ENCODE measurements around the gene SPATS2.
"Not testable (repeated sequence)": the region's sequence is repeated elsewhere in the genome, so short reads cannot be mapped to it uniquely, and the experiment has no call there.

Gene SPATS2

DNA sequence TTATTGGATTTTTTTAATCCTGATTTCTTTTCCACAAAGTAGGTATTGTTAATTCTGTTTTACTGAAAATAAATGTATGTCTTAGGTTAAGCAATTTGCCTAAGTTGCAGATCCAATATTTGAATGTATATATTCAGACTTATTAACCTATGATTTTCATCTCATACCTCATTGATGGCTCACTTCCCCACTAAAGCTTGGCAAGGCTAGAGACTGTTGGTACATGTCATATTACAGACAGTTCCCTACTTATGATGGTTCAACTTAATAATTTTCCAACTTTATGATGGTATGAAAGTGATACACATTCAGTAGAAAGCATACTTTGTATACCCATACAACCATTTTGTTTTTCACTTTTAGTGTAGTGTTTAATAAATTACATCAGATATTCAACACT, 138.4 kb downstream of the SPATS2 start:
- Mint-ChIP-seq H3K9me3 (no peaks in the 10 kb centered on the region), H3K27me3 (no peaks in the 10 kb centered on the region), H3K36me3 (ENCODE audit: insufficient read depth) (peaks cover 4% of the 10 kb centered on the region), H3K27ac (ENCODE audit: low read depth) (no peak overlapping the region), H3K4me3 (no peak overlapping the region), H3K4me1 (no peaks in the 10 kb centered on the region)
- no peak for ATAC-seq (replicated peaks; ENCODE audit: extremely low read depth, poor library complexity, severe bottlenecking)
- DNase-seq (ENCODE audit: low spot score in 2 of 2): no peak

DNA sequence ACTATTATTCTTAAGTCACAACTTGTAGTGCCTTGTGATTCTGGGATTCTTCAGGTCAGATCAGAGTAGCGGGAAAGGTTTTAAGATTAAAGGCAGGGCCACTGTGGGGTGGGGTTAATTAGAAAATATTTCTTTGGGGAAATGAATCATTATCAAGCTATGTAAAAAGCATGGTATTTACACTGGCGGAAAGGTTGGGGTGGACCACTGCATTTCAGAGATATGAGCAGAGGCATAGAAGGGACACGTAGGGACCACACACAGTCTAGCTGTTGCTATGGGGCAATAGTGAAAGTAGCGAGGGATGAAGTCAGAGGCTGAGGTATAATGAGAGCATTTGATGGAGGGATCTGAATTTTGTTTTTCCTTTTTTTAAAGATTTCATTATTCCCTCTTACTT, 139.9 kb downstream of the SPATS2 start:
- no peaks in the 10 kb centered on the region for H3K27me3 Mint-ChIP-seq
- DNase-seq (ENCODE audit: low spot score in 2 of 2) (no peak), ATAC-seq (replicated peaks; ENCODE audit: extremely low read depth, poor library complexity, severe bottlenecking) (no peak)
- H3K4me3 Mint-ChIP-seq: no peak overlapping the region
- no peaks in the 10 kb centered on the region for H3K9me3 Mint-ChIP-seq
- peaks cover 4% of the 10 kb centered on the region for H3K36me3 Mint-ChIP-seq (ENCODE audit: insufficient read depth)
- no peak overlapping the region for H3K27ac Mint-ChIP-seq (ENCODE audit: low read depth)
- no peaks in the 10 kb centered on the region for H3K4me1 Mint-ChIP-seq

DNA sequence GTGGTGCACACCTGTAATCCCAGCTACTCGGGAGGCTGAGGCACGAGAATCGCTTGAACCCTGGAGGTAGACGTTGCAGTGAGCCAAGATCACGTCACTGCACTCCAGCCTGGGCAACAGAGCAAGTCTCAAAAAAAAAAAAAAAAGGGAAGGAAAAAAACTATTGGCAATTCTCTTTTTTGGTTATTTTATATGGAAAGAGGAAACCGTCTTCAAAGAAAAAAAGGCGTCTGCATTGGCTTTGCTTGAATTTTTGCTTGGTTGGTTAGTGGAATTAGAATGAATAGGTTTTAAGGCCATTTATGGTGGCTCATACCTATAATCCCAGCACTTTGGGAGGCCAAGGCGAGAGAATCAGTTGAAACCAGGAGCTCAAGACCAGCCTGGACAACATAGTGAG, 142.4 kb downstream of the SPATS2 start:
- H3K9me3 Mint-ChIP-seq; H3K4me3 Mint-ChIP-seq; H3K4me1 Mint-ChIP-seq; H3K36me3 Mint-ChIP-seq (ENCODE audit: insufficient read depth); H3K27ac Mint-ChIP-seq (ENCODE audit: low read depth); DNase-seq (ENCODE audit: low spot score in 2 of 2); ATAC-seq (replicated peaks; ENCODE audit: extremely low read depth, poor library complexity, severe bottlenecking); H3K27me3 Mint-ChIP-seq: not testable (repeated sequence)

DNA sequence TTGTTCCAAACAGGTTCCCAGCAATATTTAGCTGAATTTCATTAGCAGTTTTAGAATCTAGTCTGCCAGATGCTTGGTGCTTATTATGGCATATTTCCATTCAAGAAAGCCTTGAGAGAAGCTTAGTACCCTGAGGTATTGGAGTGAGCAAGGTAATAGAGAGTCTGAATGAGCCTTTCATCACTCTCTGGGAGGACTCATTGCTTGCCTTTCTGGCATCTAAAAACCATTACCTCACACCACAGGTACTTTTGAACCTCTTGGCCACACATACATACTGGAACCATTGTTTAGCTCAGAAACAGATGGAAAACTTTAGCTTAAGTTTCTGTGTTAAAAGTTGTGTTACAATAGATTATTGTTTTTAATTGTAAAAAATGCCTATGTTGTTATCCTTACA, 144.1 kb downstream of the SPATS2 start:
- Mint-ChIP-seq H3K27me3 (no peaks in the 10 kb centered on the region), H3K36me3 (ENCODE audit: insufficient read depth) (peaks cover 3% of the 10 kb centered on the region), H3K9me3 (no peaks in the 10 kb centered on the region), H3K4me1 (no peaks in the 10 kb centered on the region), H3K27ac (ENCODE audit: low read depth) (no peak overlapping the region), H3K4me3 (no peak overlapping the region)
- ATAC-seq (replicated peaks; ENCODE audit: extremely low read depth, poor library complexity, severe bottlenecking): no peak
- DNase-seq (ENCODE audit: low spot score in 2 of 2): no peak

DNA sequence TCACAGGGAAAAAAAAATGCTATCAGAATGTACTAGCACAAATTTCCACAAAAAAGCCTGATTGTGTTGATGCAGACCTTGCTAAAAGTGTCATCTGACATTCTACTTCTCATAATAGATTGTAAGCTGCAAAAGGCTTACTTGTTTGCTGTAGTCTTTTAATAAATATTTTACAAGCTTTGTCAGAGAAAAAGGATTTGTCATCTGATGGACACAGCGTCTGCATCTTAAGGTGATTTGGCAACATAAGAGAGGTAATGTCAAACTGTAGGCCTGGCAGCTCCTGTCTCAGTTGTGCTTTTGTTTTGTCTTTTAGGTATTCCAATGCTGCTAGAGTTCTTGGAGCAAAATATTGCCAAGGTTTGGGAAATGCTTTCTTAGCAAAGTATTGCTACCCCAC, 145.3 kb downstream of the SPATS2 start:
- Mint-ChIP-seq H3K4me1 (no peaks in the 10 kb centered on the region), H3K36me3 (ENCODE audit: insufficient read depth) (peaks cover 3% of the 10 kb centered on the region), H3K9me3 (no peaks in the 10 kb centered on the region), H3K27me3 (no peaks in the 10 kb centered on the region), H3K27ac (ENCODE audit: low read depth) (no peak overlapping the region), H3K4me3 (no peak overlapping the region)
- DNase-seq (ENCODE audit: low spot score in 2 of 2): no peak
- ATAC-seq (replicated peaks; ENCODE audit: extremely low read depth, poor library complexity, severe bottlenecking): no peak

DNA sequence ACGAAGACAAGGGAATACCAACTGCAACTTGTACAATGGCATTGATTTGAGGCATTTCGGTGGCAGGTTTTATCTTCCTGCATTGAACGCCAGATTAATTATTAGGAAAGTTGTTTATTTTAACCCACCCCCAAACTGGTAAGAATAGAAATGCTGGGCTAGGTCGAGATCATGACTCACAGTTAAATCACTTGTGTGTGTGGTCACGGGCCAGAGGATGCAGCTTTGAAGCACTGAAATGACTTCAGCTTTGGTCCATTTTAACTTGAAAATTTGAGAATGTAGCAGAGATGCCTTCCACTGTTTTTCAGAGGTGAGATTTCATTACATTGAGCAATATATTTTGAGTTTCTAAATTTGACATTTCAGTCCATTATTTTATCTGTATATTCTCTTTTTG, 148.0 kb downstream of the SPATS2 start:
- H3K4me1 Mint-ChIP-seq: no peaks in the 10 kb centered on the region
- DNase-seq (ENCODE audit: low spot score in 2 of 2) (no peak), ATAC-seq (replicated peaks; ENCODE audit: extremely low read depth, poor library complexity, severe bottlenecking) (no peak)
- no peak overlapping the region for H3K27ac Mint-ChIP-seq (ENCODE audit: low read depth)
- H3K27me3 Mint-ChIP-seq: no peaks in the 10 kb centered on the region
- no peaks in the 10 kb centered on the region for H3K9me3 Mint-ChIP-seq
- H3K36me3 Mint-ChIP-seq (ENCODE audit: insufficient read depth): peaks cover 4% of the 10 kb centered on the region
- H3K4me3 Mint-ChIP-seq: no peak overlapping the region

DNA sequence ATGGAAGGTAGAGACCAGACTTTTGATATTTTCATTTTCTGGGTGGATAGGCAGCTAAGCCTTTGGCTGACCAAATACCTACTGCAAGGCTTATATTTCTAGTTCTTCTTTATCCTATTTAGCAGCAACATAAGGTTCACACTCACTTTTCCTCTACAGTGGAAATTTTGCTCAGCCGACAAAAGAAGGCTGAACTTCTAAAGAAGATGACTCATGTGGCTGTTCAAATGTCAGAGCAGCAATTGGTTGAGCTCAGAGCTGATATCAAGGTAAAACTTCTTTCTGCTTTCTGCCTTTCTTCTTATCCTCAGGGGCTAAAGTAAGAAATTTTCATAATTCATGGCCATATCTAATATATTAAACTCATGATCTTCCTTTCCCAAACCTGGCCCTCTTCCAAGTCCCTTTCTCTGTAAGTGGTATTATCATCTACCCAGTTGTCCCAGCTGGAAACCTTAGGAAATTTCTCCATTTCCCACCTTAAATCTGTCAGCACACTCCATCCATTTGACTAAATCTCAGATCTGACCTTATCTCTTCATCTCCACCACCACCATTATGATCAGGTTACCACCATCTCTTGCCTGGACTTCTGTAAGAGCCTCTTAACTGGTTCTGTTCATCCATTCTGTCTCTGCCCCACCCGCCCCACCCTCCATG, 151.8 kb downstream of the SPATS2 start:
- DNase-seq (ENCODE audit: low spot score in 2 of 2) (no peak), ATAC-seq (replicated peaks; ENCODE audit: extremely low read depth, poor library complexity, severe bottlenecking) (no peak)
- no peaks in the 10 kb centered on the region for H3K27me3 Mint-ChIP-seq
- peaks cover 4% of the 10 kb centered on the region for H3K36me3 Mint-ChIP-seq (ENCODE audit: insufficient read depth)
- no peaks in the 10 kb centered on the region for H3K4me1 Mint-ChIP-seq
- H3K9me3 Mint-ChIP-seq: no peaks in the 10 kb centered on the region
- no peak overlapping the region for H3K27ac Mint-ChIP-seq (ENCODE audit: low read depth)
- H3K4me3 Mint-ChIP-seq: no peak overlapping the region

DNA sequence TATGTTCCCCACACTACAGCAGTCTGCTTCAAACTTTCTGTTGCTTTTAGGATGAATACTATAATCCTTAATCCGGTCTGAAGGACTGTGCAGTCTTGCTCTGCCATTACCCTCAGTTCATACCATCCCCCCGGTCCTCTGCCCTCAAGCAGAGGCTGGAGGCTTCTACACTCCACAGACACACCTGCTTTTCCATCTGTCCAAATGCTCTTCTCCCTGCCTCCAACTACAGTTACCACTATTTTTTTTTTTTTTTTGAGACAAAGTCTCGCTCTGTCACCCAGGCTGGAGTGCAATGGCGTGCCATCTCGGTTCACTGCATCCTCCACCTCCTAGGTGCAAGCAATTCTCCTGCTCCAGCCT, 152.3 kb downstream of the SPATS2 start:
- ATAC-seq (replicated peaks; ENCODE audit: extremely low read depth, poor library complexity, severe bottlenecking) (no peak), DNase-seq (ENCODE audit: low spot score in 2 of 2) (no peak)
- no peaks in the 10 kb centered on the region for H3K4me1 Mint-ChIP-seq
- H3K27me3 Mint-ChIP-seq: no peaks in the 10 kb centered on the region
- H3K9me3 Mint-ChIP-seq: no peaks in the 10 kb centered on the region
- H3K36me3 Mint-ChIP-seq (ENCODE audit: insufficient read depth): peaks cover 4% of the 10 kb centered on the region
- no peak overlapping the region for H3K4me3 Mint-ChIP-seq
- H3K27ac Mint-ChIP-seq (ENCODE audit: low read depth): no peak overlapping the region

DNA sequence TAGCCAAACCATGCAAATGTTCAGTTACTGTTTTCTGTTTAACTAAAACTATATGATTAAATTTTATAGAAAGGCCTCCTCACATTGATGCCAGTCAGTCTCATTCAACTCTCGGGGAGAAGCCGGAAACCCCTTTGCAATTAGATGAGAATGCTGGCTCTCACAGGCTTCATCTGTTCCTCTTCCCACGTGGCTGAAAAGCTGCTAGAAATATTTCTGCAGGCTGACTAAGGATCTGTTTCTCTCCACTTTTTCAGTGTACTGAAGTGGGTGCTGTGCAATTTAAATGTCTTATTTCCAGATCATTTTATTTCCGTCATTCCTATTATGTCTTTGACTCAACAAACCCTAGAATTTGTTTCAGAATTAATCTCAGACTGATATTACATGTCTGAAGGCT, 154.1 kb downstream of the SPATS2 start:
- Mint-ChIP-seq H3K27me3 (no peaks in the 10 kb centered on the region), H3K4me1 (no peaks in the 10 kb centered on the region), H3K4me3 (no peak overlapping the region), H3K36me3 (ENCODE audit: insufficient read depth) (peaks cover 4% of the 10 kb centered on the region), H3K9me3 (no peaks in the 10 kb centered on the region), H3K27ac (ENCODE audit: low read depth) (no peak overlapping the region)
- DNase-seq (ENCODE audit: low spot score in 2 of 2) (no peak), ATAC-seq (replicated peaks; ENCODE audit: extremely low read depth, poor library complexity, severe bottlenecking) (no peak)

DNA sequence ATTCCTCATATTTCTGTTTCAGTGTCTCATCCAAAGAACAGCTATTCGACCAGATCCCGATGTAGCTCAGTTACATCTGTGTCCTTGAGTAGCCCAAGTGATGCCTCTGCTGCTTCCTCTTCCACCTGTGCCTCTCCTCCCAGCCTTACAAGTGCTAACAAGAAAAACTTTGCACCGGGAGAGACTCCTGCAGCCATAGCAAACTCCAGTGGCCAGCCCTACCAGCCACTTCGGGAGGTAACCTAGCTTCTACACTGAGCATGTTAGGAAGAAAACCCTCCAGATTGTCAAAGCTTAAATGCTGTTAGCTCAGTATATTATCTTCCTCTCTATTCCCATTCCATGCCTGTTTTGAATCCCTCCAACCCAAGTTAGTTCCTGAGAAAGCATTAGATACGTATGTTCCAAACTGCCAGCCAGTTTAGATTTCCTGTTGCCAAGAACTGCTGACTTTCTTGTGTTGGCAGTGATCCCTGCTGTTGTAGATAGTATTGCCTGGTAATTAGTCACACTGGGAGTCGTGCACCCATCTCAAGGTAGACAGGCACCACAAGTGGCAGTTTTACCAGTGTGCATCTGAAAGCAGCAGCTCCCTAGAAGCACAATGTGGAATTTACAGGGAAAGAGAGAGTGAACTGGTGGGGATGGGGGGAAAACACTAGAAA, 157.5 kb downstream of the SPATS2 start:
- Mint-ChIP-seq H3K4me3 (no peak overlapping the region), H3K27me3 (no peaks in the 10 kb centered on the region), H3K27ac (ENCODE audit: low read depth) (no peak overlapping the region), H3K36me3 (ENCODE audit: insufficient read depth) (peaks cover under 1% of the 10 kb centered on the region), H3K4me1 (no peaks in the 10 kb centered on the region), H3K9me3 (no peaks in the 10 kb centered on the region)
- no peak for ATAC-seq (replicated peaks; ENCODE audit: extremely low read depth, poor library complexity, severe bottlenecking)
- no peak for DNase-seq (ENCODE audit: low spot score in 2 of 2)

DNA sequence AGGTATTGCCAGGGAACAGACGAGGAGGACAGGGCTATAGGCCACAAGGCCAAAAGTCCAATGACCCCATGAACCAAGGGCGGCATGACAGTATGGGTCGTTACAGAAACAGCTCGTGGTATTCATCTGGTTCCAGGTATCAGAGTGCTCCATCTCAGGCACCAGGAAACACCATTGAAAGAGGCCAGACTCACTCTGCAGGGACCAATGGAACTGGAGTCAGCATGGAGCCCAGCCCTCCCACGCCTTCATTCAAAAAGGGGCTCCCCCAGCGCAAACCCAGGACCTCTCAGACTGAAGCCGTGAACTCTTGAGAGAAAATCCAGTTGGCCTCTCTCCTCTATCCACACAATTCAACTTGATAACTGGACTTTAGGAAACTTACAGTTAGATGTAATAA, 158.7 kb downstream of the SPATS2 start:
- H3K27ac Mint-ChIP-seq (ENCODE audit: low read depth): no peak overlapping the region
- no peaks in the 10 kb centered on the region for H3K9me3 Mint-ChIP-seq

DNA sequence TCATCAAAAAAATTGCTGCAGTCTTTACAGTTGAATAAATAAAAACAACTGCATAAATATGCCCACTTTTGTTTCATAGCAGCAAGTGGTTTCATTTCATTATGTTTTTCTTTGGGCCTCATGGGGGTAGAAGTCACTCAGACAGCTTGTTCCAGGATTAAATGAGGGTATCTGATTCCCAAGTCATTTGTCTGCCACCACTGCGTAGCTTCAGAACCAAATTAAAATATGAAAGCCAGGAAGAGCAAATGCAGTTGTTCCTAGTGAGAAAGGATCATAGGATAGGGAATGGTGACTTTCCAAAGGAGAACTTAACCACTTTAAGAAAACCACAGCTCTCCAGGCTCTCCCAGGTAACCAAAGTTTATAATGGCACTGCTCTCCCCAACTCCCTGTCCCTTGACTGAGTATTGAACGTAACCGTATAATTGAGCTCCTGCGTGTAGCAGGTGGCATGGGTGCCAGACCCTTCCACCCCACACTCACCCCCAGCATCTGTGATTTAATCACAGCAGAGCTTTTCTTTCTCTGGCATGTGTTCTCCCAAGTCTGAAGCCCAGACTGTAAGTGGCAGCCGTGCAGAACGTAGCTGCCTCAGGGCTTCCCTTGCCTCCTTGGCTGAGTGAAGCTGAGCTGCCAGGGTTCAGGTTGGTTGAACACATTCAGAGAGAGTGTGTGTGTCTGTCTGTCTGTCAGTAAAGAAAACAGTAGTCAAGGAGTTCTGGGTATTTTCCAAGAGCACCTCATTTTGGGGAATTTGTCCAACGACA, 160.3 kb downstream of the SPATS2 start:
- H3K4me1 Mint-ChIP-seq: no peaks in the 10 kb centered on the region
- ATAC-seq (replicated peaks; ENCODE audit: extremely low read depth, poor library complexity, severe bottlenecking) (no peak), DNase-seq (ENCODE audit: low spot score in 2 of 2) (no peak)
- no peak overlapping the region for H3K27ac Mint-ChIP-seq (ENCODE audit: low read depth)
- H3K36me3 Mint-ChIP-seq (ENCODE audit: insufficient read depth): no peaks in the 10 kb centered on the region
- no peaks in the 10 kb centered on the region for H3K9me3 Mint-ChIP-seq
- H3K4me3 Mint-ChIP-seq: no peak overlapping the region
- H3K27me3 Mint-ChIP-seq: no peaks in the 10 kb centered on the region

More for the DNA sequence above, 158.7 kb downstream of the SPATS2 start:
- ATAC-seq (replicated peaks; ENCODE audit: extremely low read depth, poor library complexity, severe bottlenecking): no peak
- Mint-ChIP-seq H3K4me3 (no peak overlapping the region), H3K4me1 (no peaks in the 10 kb centered on the region), H3K27me3 (no peaks in the 10 kb centered on the region), H3K36me3 (ENCODE audit: insufficient read depth) (no peaks in the 10 kb centered on the region)
- no peak for DNase-seq (ENCODE audit: low spot score in 2 of 2)

DNA sequence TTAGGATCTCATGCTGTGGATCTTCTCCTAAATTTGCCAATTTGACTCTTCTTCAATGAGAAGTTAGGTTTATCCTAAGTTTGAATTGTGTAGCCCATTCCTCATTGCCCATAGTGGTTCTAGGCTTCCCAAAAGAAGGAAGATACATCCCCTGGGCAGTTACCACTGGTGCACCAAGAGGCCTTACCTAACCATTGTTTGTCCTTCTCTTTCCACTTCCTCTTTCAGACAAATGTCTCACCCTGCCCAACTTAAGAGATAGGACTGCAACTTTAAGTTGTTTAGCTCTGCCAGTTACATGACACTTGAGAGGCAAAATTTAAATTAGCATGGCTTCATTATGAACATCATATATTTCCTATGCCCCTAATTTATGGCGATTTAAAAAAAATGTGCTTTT, 162.2 kb downstream of the SPATS2 start:
- Mint-ChIP-seq H3K27me3 (no peaks in the 10 kb centered on the region), H3K4me3 (no peak overlapping the region), H3K36me3 (ENCODE audit: insufficient read depth) (no peaks in the 10 kb centered on the region)

More for the DNA sequence above, 162.2 kb downstream of the SPATS2 start:
- no peak for DNase-seq (ENCODE audit: low spot score in 2 of 2)
- H3K4me1 Mint-ChIP-seq: no peaks in the 10 kb centered on the region
- H3K27ac Mint-ChIP-seq (ENCODE audit: low read depth): no peak overlapping the region
- ATAC-seq (replicated peaks; ENCODE audit: extremely low read depth, poor library complexity, severe bottlenecking): no peak
- H3K9me3 Mint-ChIP-seq: no peaks in the 10 kb centered on the region
